Measurements from ENCODE around the gene OR1G1. TPM values are rescaled to one million over a fixed set of nuclear protein-coding genes. Genes with fewer than 3 reads are reported as not detected.
"Not testable (repeated sequence)": the region's sequence is repeated elsewhere in the genome, so short reads cannot be mapped to it uniquely, and the experiment has no call there.

Gene OR1G1
- polyA plus RNA-seq (2011; rRNA removed) (not detected in 2 replicates), polyA minus RNA-seq (2011; rRNA and poly(A)+ RNA removed) (not detected in 2 replicates)

- H3K27me3 ChIP-seq (ENCODE audit: control insufficient read depth, insufficient read depth, low read length), result no peaks in the 10 kb centered on the region
- TF ChIP-seq CTCF (IDR thresholded peaks at IDR 0.05; ENCODE audit: low read depth, low read length), result no peak
- no peak within 1 kb of the TSS for H3K4me3 ChIP-seq (ENCODE audit: low read depth, low read length)
- CTCF ChIA-PET, result no interaction called here
- POLR2A ChIA-PET, result no interaction called here
- H3K27ac ChIP-seq (ENCODE audit: low read depth, low read length), result no peak within 1 kb of the TSS
- no peak for DNase-seq (ENCODE audit: low read depth, low spot score)
- H3K9me3 ChIP-seq (ENCODE audit: control insufficient read depth, insufficient read depth, low read length), result no peaks in the 10 kb centered on the region
Observed at GRCh38 chr17:3127451-3127850, at the start of gene OR1G1. OR1G1 (minus strand) TSS chr17:3127551; CDS start chr17:3127551, 0 bp downstream.

- Histone ChIP-seq H3K27ac (ENCODE audit: low read depth, low read length) (no peak overlapping the region), H3K27me3 (ENCODE audit: control insufficient read depth, insufficient read depth, low read length) (no peaks in the 10 kb centered on the region), H3K4me3 (ENCODE audit: low read depth, low read length) (no peak overlapping the region), H3K9me3 (ENCODE audit: control insufficient read depth, insufficient read depth, low read length) (peaks cover 18% of the 10 kb centered on the region; the same call in 1 of the 2 replicates)
- no peak for DNase-seq (ENCODE audit: low read depth, low spot score)
- ChIA-PET POLR2A (no interaction called here), CTCF (no interaction called here)
- no peak for TF ChIP-seq CTCF (IDR thresholded peaks at IDR 0.05; ENCODE audit: low read depth, low read length)
Observed at GRCh38 chr17:3167574-3167973, 40.2 kb upstream of the OR1G1 start.

GRCh38 chr17:3157218-3157617 is 29.9 kb upstream of the OR1G1 start:
- no peaks in the 10 kb centered on the region for H3K27me3 ChIP-seq (ENCODE audit: control insufficient read depth, insufficient read depth, low read length)
- DNase-seq (ENCODE audit: low read depth, low spot score), result no peak
- TF ChIP-seq CTCF (IDR thresholded peaks at IDR 0.05; ENCODE audit: low read depth, low read length), result no peak
- no peaks in the 10 kb centered on the region; the same call in none of the 2 replicates for H3K9me3 ChIP-seq (ENCODE audit: control insufficient read depth, insufficient read depth, low read length)
- no peak overlapping the region for H3K27ac ChIP-seq (ENCODE audit: low read depth, low read length)
- H3K4me3 ChIP-seq (ENCODE audit: low read depth, low read length), result no peak overlapping the region
- ChIA-PET CTCF (no interaction called here), POLR2A (no interaction called here)

- DNase-seq (ENCODE audit: low read depth, low spot score); H3K27me3 ChIP-seq (ENCODE audit: control insufficient read depth, insufficient read depth, low read length); H3K4me3 ChIP-seq (ENCODE audit: low read depth, low read length); CTCF ChIA-PET; H3K9me3 ChIP-seq (ENCODE audit: control insufficient read depth, insufficient read depth, low read length); POLR2A ChIA-PET; H3K27ac ChIP-seq (ENCODE audit: low read depth, low read length): not testable (repeated sequence)
Observed at GRCh38 chr17:3137494-3137893, 10.1 kb upstream of the OR1G1 start.

GRCh38 chr17:3104322-3104721 is 23.0 kb downstream of the OR1G1 start, which contains the start of gene OR1D2:
OR1D2 (minus strand) TSS chr17:3104422; CDS start chr17:3092996, 11,426 bp downstream.
- CTCF ChIA-PET, result no interaction called here
- no peak within 1 kb of the TSS for H3K4me3 ChIP-seq (ENCODE audit: low read depth, low read length)
- POLR2A ChIA-PET, result no interaction called here

More at GRCh38 chr17:3104322-3104721, 23.0 kb downstream of the OR1G1 start, which contains the start of gene OR1D2:
- no peak for DNase-seq (ENCODE audit: low read depth, low spot score)
- H3K27me3 ChIP-seq (ENCODE audit: control insufficient read depth, insufficient read depth, low read length), result no peaks in the 10 kb centered on the region
- H3K9me3 ChIP-seq (ENCODE audit: control insufficient read depth, insufficient read depth, low read length), result no peaks in the 10 kb centered on the region
- no peak for TF ChIP-seq CTCF (IDR thresholded peaks at IDR 0.05; ENCODE audit: low read depth, low read length)
- no peak within 1 kb of the TSS for H3K27ac ChIP-seq (ENCODE audit: low read depth, low read length)

Other genes starting within 250 kb of the OR1G1 start
- gene OR1D5, start 63.9 kb downstream of the OR1G1 start, polyA plus RNA-seq (2011; rRNA removed), result not detected in 2 replicates
- gene OR1D2, start 23.1 kb downstream of the OR1G1 start, polyA plus RNA-seq (2011; rRNA removed), result not detected in 2 replicates
- not detected in 2 replicates for gene OR1A2, start 70.0 kb upstream of the OR1G1 start, polyA plus RNA-seq (2011; rRNA removed)
- gene OR1A1, start 80.1 kb upstream of the OR1G1 start, polyA plus RNA-seq (2011; rRNA removed), result not detected in 2 replicates
- gene OR3A1, start 170.8 kb upstream of the OR1G1 start, polyA plus RNA-seq (2011; rRNA removed), result not detected in 2 replicates